Measurements from ENCODE around the gene TMEM128. TPM values are rescaled to one million over a fixed set of nuclear protein-coding genes. Genes with fewer than 3 reads are reported as not detected.

Gene TMEM128
- total RNA-seq, 4 donors from 2014 or later = 12.5 to 20.4 (median 17.8) TPM

GRCh38 chr4:4281787-4282186, 33.8 kb upstream of the TMEM128 start:
- Histone ChIP-seq H3K27me3 (no peaks in the 10 kb centered on the region), H3K4me1 (no peaks in the 10 kb centered on the region), H3K4me3 (no peak overlapping the region), H3K36me3 (peaks cover 2 to 94% of the 10 kb centered on the region in 2 donors), H3K27ac (no peak overlapping the region), H3K9me3 (no peaks in the 10 kb centered on the region)
- WGBS, 2 donors (ENCODE audit: low coverage in 1 of 2) = 67 to 92% methylated on average over 3 to 6 of the region's 6 CpGs
- TF ChIP-seq POLR2AphosphoS5 (IDR thresholded peaks at IDR 0.05) = no peak
- TF ChIP-seq CTCF (IDR thresholded peaks at IDR 0.05) = no peak
- no peak for TF ChIP-seq POLR2A (IDR thresholded peaks at IDR 0.05)
- TF ChIP-seq EP300 (IDR thresholded peaks at IDR 0.05) = no peak
- ATAC-seq = no peak

- peaks cover 8 to 99% of the 10 kb centered on the region in 2 donors for H3K36me3 ChIP-seq
- no peaks in the 10 kb centered on the region for H3K4me1 ChIP-seq
- no peaks in the 10 kb centered on the region for H3K9me3 ChIP-seq
- no peak for TF ChIP-seq POLR2AphosphoS5 (IDR thresholded peaks at IDR 0.05)
- TF ChIP-seq POLR2A (IDR thresholded peaks at IDR 0.05) = no peak
- TF ChIP-seq CTCF (IDR thresholded peaks at IDR 0.05) = no peak
- TF ChIP-seq EP300 (IDR thresholded peaks at IDR 0.05) = no peak
- H3K4me3 ChIP-seq = no peak overlapping the region
- WGBS, 2 donors (ENCODE audit: low coverage in 1 of 2) = 80 to 88% methylated on average over 2 to 4 of the region's 6 CpGs
- no peaks in the 10 kb centered on the region for H3K27me3 ChIP-seq
- H3K27ac ChIP-seq = no peak overlapping the region
- ATAC-seq = no peak
Measured at GRCh38 chr4:4277531-4277930, 29.5 kb upstream of the TMEM128 start.

GRCh38 chr4:4274226-4274625, 26.2 kb upstream of the TMEM128 start:
- H3K27me3 ChIP-seq = no peaks in the 10 kb centered on the region
- H3K4me3 ChIP-seq = no peak overlapping the region
- H3K9me3 ChIP-seq = no peaks in the 10 kb centered on the region
- no peak for ATAC-seq
- H3K27ac ChIP-seq = no peak overlapping the region
- WGBS, 2 donors (ENCODE audit: low coverage in 1 of 2) = 87 to 92% methylated on average over 13 of the region's 14 CpGs
- H3K4me1 ChIP-seq = no peaks in the 10 kb centered on the region
- TF ChIP-seq POLR2A (IDR thresholded peaks at IDR 0.05) = no peak
- peaks cover 5 to 94% of the 10 kb centered on the region in 2 donors for H3K36me3 ChIP-seq

GRCh38 chr4:4271912-4272311, 23.9 kb upstream of the TMEM128 start:
- TF ChIP-seq POLR2A (IDR thresholded peaks at IDR 0.05) = no peak
- no peak for TF ChIP-seq POLR2AphosphoS5 (IDR thresholded peaks at IDR 0.05)
- TF ChIP-seq CTCF (IDR thresholded peaks at IDR 0.05) = no peak
- no peak for TF ChIP-seq EP300 (IDR thresholded peaks at IDR 0.05)
- no peak for ATAC-seq
- 86 to 91% methylated on average over 10 of the region's 10 CpGs for WGBS, 2 donors (ENCODE audit: low coverage in 1 of 2)

GRCh38 chr4:4270529-4270928, 22.5 kb upstream of the TMEM128 start:
- ATAC-seq = no peak
- Histone ChIP-seq H3K36me3 (peaks cover 5 to 87% of the 10 kb centered on the region in 2 donors), H3K4me3 (no peak overlapping the region), H3K27ac (no peak overlapping the region), H3K4me1 (no peaks in the 10 kb centered on the region), H3K27me3 (no peaks in the 10 kb centered on the region), H3K9me3 (no peaks in the 10 kb centered on the region)
- 66 to 68% methylated on average over 4 of the region's 4 CpGs for WGBS, 2 donors (ENCODE audit: low coverage in 1 of 2)
- TF ChIP-seq POLR2AphosphoS5 (IDR thresholded peaks at IDR 0.05) = no peak
- TF ChIP-seq EP300 (IDR thresholded peaks at IDR 0.05) = no peak
- TF ChIP-seq CTCF (IDR thresholded peaks at IDR 0.05) = no peak
- TF ChIP-seq POLR2A (IDR thresholded peaks at IDR 0.05) = no peak

More at GRCh38 chr4:4271912-4272311, 23.9 kb upstream of the TMEM128 start:
- Histone ChIP-seq H3K4me3 (no peak overlapping the region), H3K36me3 (peaks cover 5 to 94% of the 10 kb centered on the region in 2 donors), H3K4me1 (no peaks in the 10 kb centered on the region), H3K9me3 (no peaks in the 10 kb centered on the region), H3K27ac (no peak overlapping the region), H3K27me3 (no peaks in the 10 kb centered on the region)

Data from gastroesophageal sphincter (tissue), 4 donors.